H9 (cell line): Measurements from ENCODE around the gene BEST2. TPM values are rescaled to one million over a fixed set of nuclear protein-coding genes. Genes with fewer than 3 reads are reported as not detected.

ENCODE experiments used
- DNase-seq: peaks from one replicate; pipeline ENCODE4 v3.0.0-alpha.2; 2017
- H2AFZ ChIP-seq: one replicate; pipeline ENCODE4 v1.6.1; 2013; ENCODE audit warnings: mild to moderate bottlenecking, low read length, control low read depth, moderate library complexity
- H2AK5ac ChIP-seq: 2 replicates; pipeline ENCODE4 v1.6.1; 2013; ENCODE audit warnings: low read length, control low read depth, mixed read lengths; ENCODE audit not compliant: insufficient read length
- H2BK120ac ChIP-seq: one replicate; pipeline ENCODE4 v1.6.1; 2013; ENCODE audit warnings: low read depth, mild to moderate bottlenecking, low read length, control low read depth, inconsistent platforms; ENCODE audit not compliant: poor library complexity, severe bottlenecking
- H2BK12ac ChIP-seq: 2 replicates; pipeline ENCODE4 v1.6.1; 2013; ENCODE audit warnings: low read length, control low read depth, mixed read lengths, low read depth; ENCODE audit not compliant: insufficient read length
- H2BK15ac ChIP-seq: 2 replicates; pipeline ENCODE4 v1.6.1; 2013; ENCODE audit warnings: low read depth, low read length, control low read depth
- H2BK20ac ChIP-seq: one replicate; pipeline ENCODE4 v1.6.1; 2013; ENCODE audit warnings: low read depth, mild to moderate bottlenecking, low read length, control low read depth, inconsistent platforms; ENCODE audit not compliant: poor library complexity, severe bottlenecking
- H2BK5ac ChIP-seq: 2 replicates; pipeline ENCODE4 v1.6.1; 2013; ENCODE audit warnings: low read length, control low read depth, mixed read lengths; ENCODE audit not compliant: insufficient read length
- H3K14ac ChIP-seq: 2 replicates; pipeline ENCODE4 v1.6.1; 2013; ENCODE audit warnings: low read length, control low read depth; ENCODE audit not compliant: insufficient read depth
- H3K18ac ChIP-seq: 2 replicates; pipeline ENCODE4 v1.6.1; 2013; ENCODE audit warnings: low read depth, mild to moderate bottlenecking, mixed read lengths, low read length, control low read depth; ENCODE audit not compliant: insufficient read length
- H3K23ac ChIP-seq: 2 replicates; pipeline ENCODE4 v1.6.1; 2013; ENCODE audit warnings: low read length, control low read depth, mixed read lengths, low read depth; ENCODE audit not compliant: insufficient read length
- H3K23me2 ChIP-seq: 2 replicates; pipeline ENCODE4 v1.6.1; 2013; ENCODE audit warnings: low read depth, mild to moderate bottlenecking, mixed read lengths, low read length, control low read depth; ENCODE audit not compliant: insufficient read length, poor library complexity, severe bottlenecking
- H3K27ac ChIP-seq: 2 replicates; pipeline ENCODE4 v1.5.1; 2013; ENCODE audit warnings: low read length, control low read depth, mixed read lengths, low read depth; ENCODE audit not compliant: insufficient read length
- H3K27me3 ChIP-seq: 2 replicates; pipeline ENCODE4 v1.6.1; 2013; ENCODE audit warnings: low read length, control low read depth, inconsistent platforms; ENCODE audit not compliant: insufficient read depth
- H3K4ac ChIP-seq: 2 replicates; pipeline ENCODE4 v1.6.1; 2013; ENCODE audit warnings: low read depth, mild to moderate bottlenecking, control low read depth, inconsistent platforms, low read length, moderate library complexity
- H3K4me1 ChIP-seq: 2 replicates; pipeline ENCODE4 v1.6.1; 2013; ENCODE audit warnings: low read length, control low read depth, inconsistent platforms; ENCODE audit not compliant: insufficient read depth
- H3K4me2 ChIP-seq: 2 replicates; pipeline ENCODE4 v1.6.1; 2013; ENCODE audit warnings: low read length, control low read depth, mixed read lengths; ENCODE audit not compliant: insufficient read length, insufficient read depth
- H3K56ac ChIP-seq: 2 replicates; pipeline ENCODE4 v1.6.1; 2013; ENCODE audit warnings: low read depth, mild to moderate bottlenecking, mixed read lengths, low read length, control low read depth; ENCODE audit not compliant: insufficient read length
- H3K79me1 ChIP-seq: 2 replicates; pipeline ENCODE4 v1.6.1; 2013; ENCODE audit warnings: low read depth, mild to moderate bottlenecking, moderate library complexity, low read length, control low read depth, inconsistent platforms; ENCODE audit not compliant: insufficient read depth, poor library complexity, severe bottlenecking
- H3K79me2 ChIP-seq: 2 replicates; pipeline ENCODE4 v1.6.1; 2013; ENCODE audit warnings: low read length, control low read depth, inconsistent platforms; ENCODE audit not compliant: insufficient read depth
- H3K9ac ChIP-seq: 2 replicates; pipeline ENCODE4 v1.6.1; 2013; ENCODE audit warnings: low read length, control low read depth, mixed read lengths; ENCODE audit not compliant: insufficient read length; ENCODE audit errors: extremely low read depth
- H3K9me3 ChIP-seq: one replicate; pipeline ENCODE4 v1.6.1; 2013; ENCODE audit warnings: low read depth, low read length, inconsistent platforms; ENCODE audit not compliant: control insufficient read depth
- H3T11ph ChIP-seq: one replicate; pipeline ENCODE4 v1.6.1; 2013; ENCODE audit warnings: mild to moderate bottlenecking, low read length, control low read depth, inconsistent platforms
- H4K20me1 ChIP-seq: one replicate; pipeline ENCODE4 v1.6.1; 2013; ENCODE audit not compliant: control insufficient read depth, insufficient read length, insufficient read depth
- H4K5ac ChIP-seq: 2 replicates; pipeline ENCODE4 v1.6.1; 2013; ENCODE audit warnings: low read depth, mild to moderate bottlenecking, mixed read lengths, low read length, control low read depth; ENCODE audit not compliant: insufficient read length
- H4K8ac ChIP-seq: replicated peaks from 2 replicates; pipeline ENCODE4 v1.6.1; 2013; ENCODE audit warnings: low read length, control low read depth, mixed read lengths, low read depth; ENCODE audit not compliant: insufficient read length
- H4K91ac ChIP-seq: 2 replicates; pipeline ENCODE4 v1.6.1; 2013; ENCODE audit warnings: low read depth, mild to moderate bottlenecking, moderate library complexity, mixed read lengths, low read length, control low read depth; ENCODE audit not compliant: insufficient read length
- H3K27ac Mint-ChIP-seq, 3 experiments: 2 replicates in 2 of 3; 3 replicates in 1 of 3; pipeline ENCODE4 v1.8.0; 2020 to 2021; ENCODE audit warnings: mixed read lengths in 3 of 3, mild to moderate bottlenecking in 1 of 3, moderate library complexity in 1 of 3
- H3K27me3 Mint-ChIP-seq: 2 replicates; pipeline ENCODE4 v1.8.0; 2021; ENCODE audit warnings: low read depth, mild to moderate bottlenecking, moderate library complexity, mixed read lengths
- H3K36me3 Mint-ChIP-seq, 3 experiments: 2 replicates in 2 of 3; 3 replicates in 1 of 3; pipeline ENCODE4 v1.8.0; 2020 to 2021; ENCODE audit warnings: low read depth in 3 of 3, mixed read lengths in 3 of 3; ENCODE audit not compliant: insufficient read depth in 1 of 3
- H3K4me1 Mint-ChIP-seq, 2 experiments: 2 replicates each; pipeline ENCODE4 v1.8.0; 2020; ENCODE audit warnings: mixed read lengths in 2 of 2
- H3K4me3 Mint-ChIP-seq, 2 experiments: 2 replicates in 1 of 2; 3 replicates in 1 of 2; pipeline ENCODE4 v1.8.0; 2020 to 2021; ENCODE audit warnings: mild to moderate bottlenecking in 2 of 2, mixed read lengths in 2 of 2, moderate library complexity in 1 of 2
- H3K9me3 Mint-ChIP-seq, 2 experiments: 2 replicates in 1 of 2; 3 replicates in 1 of 2; pipeline ENCODE4 v1.8.0; 2020; ENCODE audit warnings: mild to moderate bottlenecking in 2 of 2, mixed read lengths in 2 of 2, moderate library complexity in 1 of 2
- WGBS: extraction: QIAGEN DNeasy Blood & Tissue Kit; methylation state at CpG from one replicate; pipeline ENCODE4 v1.1.7; 2013; ENCODE audit warnings: missing lambda C conversion rate, low lambda C conversion rate, mixed read lengths; ENCODE audit not compliant: insufficient read length; ENCODE audit errors: extremely low coverage; 5-methylcytosine and 5-hydroxymethylcytosine counted together
- total RNA-seq: library from RNA; stranded (reverse); gene quantifications from 2 replicates; pipeline ENCODE4 v1.2.1, GENCODE V29; 2021
- TF ChIP-seq, protein P1 (sequence below): fragments of 200-600 bp; sonication (generic); conservative IDR thresholded peaks from 3 replicates; pipeline ENCODE4 v1.8.0; 2021; ENCODE audit warnings: antibody characterized with exemption, mild to moderate bottlenecking

Gene BEST2
- total RNA-seq, 1 experiment from 2014 or later: 1.6 TPM

DNA sequence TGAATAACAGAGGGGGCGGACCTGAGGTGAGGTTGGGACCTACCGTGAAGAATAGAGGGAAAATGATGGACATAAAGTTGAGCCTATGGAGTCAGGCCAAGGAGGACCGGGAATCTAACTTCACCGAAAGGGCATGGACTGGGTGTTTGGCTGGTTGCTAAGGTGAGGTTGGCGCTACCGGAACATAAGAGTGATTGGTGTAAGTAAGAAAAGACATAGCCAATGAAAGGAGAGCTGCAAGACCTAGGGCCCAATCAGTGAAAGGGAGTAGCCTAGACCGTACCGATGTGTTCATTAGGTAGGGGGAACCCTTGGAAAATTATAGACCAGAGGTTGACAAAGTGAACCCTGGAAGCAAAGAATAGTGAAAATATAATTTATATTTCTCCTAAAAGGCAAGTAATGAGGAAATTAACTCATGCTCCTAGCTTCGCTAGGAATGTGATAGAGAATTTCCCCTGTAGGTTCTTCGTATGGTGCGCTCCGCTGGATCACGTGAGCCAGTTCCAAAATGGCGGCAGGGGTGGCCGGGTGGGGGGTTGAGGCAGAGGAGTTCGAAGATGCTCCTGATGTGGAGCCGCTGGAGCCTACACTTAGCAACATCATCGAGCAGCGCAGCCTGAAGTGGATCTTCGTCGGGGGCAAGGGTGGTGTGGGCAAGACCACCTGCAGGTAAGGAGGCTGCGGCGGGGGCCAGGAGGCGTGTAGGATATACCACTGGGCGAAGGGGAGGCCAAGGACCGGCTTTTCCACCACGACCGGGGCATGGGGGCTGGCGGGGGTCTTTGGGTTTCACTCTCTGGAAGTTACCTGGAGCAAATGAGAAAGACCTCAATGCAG is 14.4 kb upstream of the BEST2 start, which contains the start of gene GET3:
Gene GET3 (plus strand): TSS at position 503 of the 840 bp plus-strand sequence. CDS start 9 bp downstream, at position 512.
- H3K4me3 Mint-ChIP-seq: peak within 1 kb of the TSS; percentile 100
- no peaks in the 10 kb centered on the region for H3K9me3 ChIP-seq
- TF ChIP-seq, protein P1, sequence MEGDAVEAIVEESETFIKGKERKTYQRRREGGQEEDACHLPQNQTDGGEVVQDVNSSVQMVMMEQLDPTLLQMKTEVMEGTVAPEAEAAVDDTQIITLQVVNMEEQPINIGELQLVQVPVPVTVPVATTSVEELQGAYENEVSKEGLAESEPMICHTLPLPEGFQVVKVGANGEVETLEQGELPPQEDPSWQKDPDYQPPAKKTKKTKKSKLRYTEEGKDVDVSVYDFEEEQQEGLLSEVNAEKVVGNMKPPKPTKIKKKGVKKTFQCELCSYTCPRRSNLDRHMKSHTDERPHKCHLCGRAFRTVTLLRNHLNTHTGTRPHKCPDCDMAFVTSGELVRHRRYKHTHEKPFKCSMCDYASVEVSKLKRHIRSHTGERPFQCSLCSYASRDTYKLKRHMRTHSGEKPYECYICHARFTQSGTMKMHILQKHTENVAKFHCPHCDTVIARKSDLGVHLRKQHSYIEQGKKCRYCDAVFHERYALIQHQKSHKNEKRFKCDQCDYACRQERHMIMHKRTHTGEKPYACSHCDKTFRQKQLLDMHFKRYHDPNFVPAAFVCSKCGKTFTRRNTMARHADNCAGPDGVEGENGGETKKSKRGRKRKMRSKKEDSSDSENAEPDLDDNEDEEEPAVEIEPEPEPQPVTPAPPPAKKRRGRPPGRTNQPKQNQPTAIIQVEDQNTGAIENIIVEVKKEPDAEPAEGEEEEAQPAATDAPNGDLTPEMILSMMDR: no peak
- no peak within 1 kb of the TSS for H2BK20ac ChIP-seq
- H3T11ph ChIP-seq: no peak within 1 kb of the TSS
- H3K9me3 Mint-ChIP-seq: no peaks in the 10 kb centered on the region; a peak in 1 of 5 replicates
- peaks cover 21% of the 10 kb centered on the region for H3K79me2 ChIP-seq
- H4K8ac ChIP-seq: no peak within 1 kb of the TSS
- WGBS: no CpG with 5 or more reads among the region's 29 CpGs
- H3K36me3 Mint-ChIP-seq: peaks cover 24 to 35% (median 27%) of the 10 kb centered on the region in 3 experiments
- H2BK120ac ChIP-seq: no peak within 1 kb of the TSS
- H3K18ac ChIP-seq: peak within 1 kb of the TSS; percentile 92
- H2AK5ac ChIP-seq: no peak within 1 kb of the TSS
- H3K9ac ChIP-seq: peak within 1 kb of the TSS; percentile 95
- peaks cover 3% of the 10 kb centered on the region for H3K79me1 ChIP-seq
- no peak within 1 kb of the TSS for H3K56ac ChIP-seq
- no peak within 1 kb of the TSS for H2BK12ac ChIP-seq
- no peaks in the 10 kb centered on the region for H4K20me1 ChIP-seq
- no peak within 1 kb of the TSS for H2BK15ac ChIP-seq
- H3K4me1 ChIP-seq: no peaks in the 10 kb centered on the region
- peaks cover 21 to 29% of the 10 kb centered on the region in 2 experiments for H3K4me1 Mint-ChIP-seq
- peak within 1 kb of the TSS; percentile 99 to 100 (median 100) for H3K27ac Mint-ChIP-seq
- H4K5ac ChIP-seq: peak within 1 kb of the TSS; percentile 69
- H3K4me2 ChIP-seq: peak within 1 kb of the TSS; percentile 94
- H3K27me3 Mint-ChIP-seq: peaks cover 3% of the 10 kb centered on the region; the same call in 1 of the 2 replicates
- H3K23ac ChIP-seq: no peak within 1 kb of the TSS
- H2AFZ ChIP-seq: no peak within 1 kb of the TSS
- no peak within 1 kb of the TSS for H3K27ac ChIP-seq
- DNase-seq: peak; percentile 99
- H3K23me2 ChIP-seq: peaks cover 12% of the 10 kb centered on the region
- peak within 1 kb of the TSS; percentile 90 for H3K14ac ChIP-seq
- H3K4ac ChIP-seq: no peak within 1 kb of the TSS; the same call in 1 of the 2 replicates
- H3K27me3 ChIP-seq: no peaks in the 10 kb centered on the region
- H2BK5ac ChIP-seq: no peak within 1 kb of the TSS
- H4K91ac ChIP-seq: no peak within 1 kb of the TSS
